ENCODE results near the gene LRIG1.

Gene LRIG1

GRCh38 chr3:66393333-66394005, 107.4 kb downstream of the LRIG1 start:
- Mint-ChIP-seq H3K4me1 (ENCODE audit: low read depth) (peaks cover 11% of the 10 kb centered on the region), H3K4me3 (no peak overlapping the region), H3K36me3 (ENCODE audit: low read depth) (peaks cover 32% of the 10 kb centered on the region), H3K9me3 (no peaks in the 10 kb centered on the region), H3K27me3 (no peaks in the 10 kb centered on the region), H3K27ac (no peak overlapping the region)
- intact Hi-C loops (cut with micrococcal nuclease): no loop called here

GRCh38 chr3:66392966-66393332, 107.9 kb downstream of the LRIG1 start:
- no peak overlapping the region for H3K4me3 Mint-ChIP-seq
- no peak overlapping the region for H3K27ac Mint-ChIP-seq
- H3K4me1 Mint-ChIP-seq (ENCODE audit: low read depth): peaks cover 6% of the 10 kb centered on the region
- H3K9me3 Mint-ChIP-seq: no peaks in the 10 kb centered on the region
- intact Hi-C loops (cut with micrococcal nuclease): no loop called here
- H3K36me3 Mint-ChIP-seq (ENCODE audit: low read depth): peaks cover 28% of the 10 kb centered on the region
- no peaks in the 10 kb centered on the region for H3K27me3 Mint-ChIP-seq

- H3K36me3 Mint-ChIP-seq (ENCODE audit: low read depth): peaks cover 28% of the 10 kb centered on the region
- intact Hi-C loops (cut with micrococcal nuclease): no loop called here
- H3K4me3 Mint-ChIP-seq: no peak overlapping the region
- no peaks in the 10 kb centered on the region for H3K27me3 Mint-ChIP-seq
- no peaks in the 10 kb centered on the region for H3K9me3 Mint-ChIP-seq
- no peak overlapping the region for H3K27ac Mint-ChIP-seq
- H3K4me1 Mint-ChIP-seq (ENCODE audit: low read depth): peaks cover 1% of the 10 kb centered on the region
Measured at GRCh38 chr3:66392512-66392911, 108.3 kb downstream of the LRIG1 start.

- Mint-ChIP-seq H3K27me3 (no peaks in the 10 kb centered on the region), H3K27ac (no peak overlapping the region)
Measured at GRCh38 chr3:66390013-66390412, 110.8 kb downstream of the LRIG1 start.

GRCh38 chr3:66386925-66387650, 113.7 kb downstream of the LRIG1 start:
- H3K9me3 Mint-ChIP-seq: no peaks in the 10 kb centered on the region
- H3K36me3 Mint-ChIP-seq (ENCODE audit: low read depth): peaks cover 47% of the 10 kb centered on the region
- no peaks in the 10 kb centered on the region for H3K27me3 Mint-ChIP-seq
- H3K4me1 Mint-ChIP-seq (ENCODE audit: low read depth): no peaks in the 10 kb centered on the region
- intact Hi-C loops (cut with micrococcal nuclease): no loop called here
- no peak overlapping the region for H3K4me3 Mint-ChIP-seq
- H3K27ac Mint-ChIP-seq: no peak overlapping the region

More at GRCh38 chr3:66390013-66390412, 110.8 kb downstream of the LRIG1 start:
- Mint-ChIP-seq H3K9me3 (no peaks in the 10 kb centered on the region), H3K4me1 (ENCODE audit: low read depth) (no peaks in the 10 kb centered on the region), H3K4me3 (no peak overlapping the region), H3K36me3 (ENCODE audit: low read depth) (peaks cover 35% of the 10 kb centered on the region)
- intact Hi-C loops (cut with micrococcal nuclease): no loop called here

- no peaks in the 10 kb centered on the region for H3K27me3 Mint-ChIP-seq
Measured at GRCh38 chr3:66386011-66386924, 114.6 kb downstream of the LRIG1 start.

GRCh38 chr3:66385066-66385465, 115.8 kb downstream of the LRIG1 start:
- H3K9me3 Mint-ChIP-seq: no peaks in the 10 kb centered on the region
- H3K36me3 Mint-ChIP-seq (ENCODE audit: low read depth): peaks cover 67% of the 10 kb centered on the region
- no peaks in the 10 kb centered on the region for H3K27me3 Mint-ChIP-seq
- intact Hi-C loops (cut with micrococcal nuclease): no loop called here
- no peaks in the 10 kb centered on the region for H3K4me1 Mint-ChIP-seq (ENCODE audit: low read depth)
- no peak overlapping the region for H3K27ac Mint-ChIP-seq
- H3K4me3 Mint-ChIP-seq: no peak overlapping the region

More at GRCh38 chr3:66386011-66386924, 114.6 kb downstream of the LRIG1 start:
- H3K9me3 Mint-ChIP-seq: no peaks in the 10 kb centered on the region
- no peak overlapping the region for H3K27ac Mint-ChIP-seq
- no peak overlapping the region for H3K4me3 Mint-ChIP-seq
- H3K4me1 Mint-ChIP-seq (ENCODE audit: low read depth): no peaks in the 10 kb centered on the region
- peaks cover 55% of the 10 kb centered on the region for H3K36me3 Mint-ChIP-seq (ENCODE audit: low read depth)
- intact Hi-C loops (cut with micrococcal nuclease): no loop called here

- Mint-ChIP-seq H3K4me1 (ENCODE audit: low read depth) (no peaks in the 10 kb centered on the region), H3K27ac (no peak overlapping the region), H3K27me3 (no peaks in the 10 kb centered on the region), H3K9me3 (no peaks in the 10 kb centered on the region), H3K4me3 (no peak overlapping the region), H3K36me3 (ENCODE audit: low read depth) (peaks cover 76% of the 10 kb centered on the region)
- intact Hi-C loops (cut with micrococcal nuclease): no loop called here
Measured at GRCh38 chr3:66383998-66384745, 116.7 kb downstream of the LRIG1 start.

- Mint-ChIP-seq H3K4me1 (ENCODE audit: low read depth) (no peaks in the 10 kb centered on the region), H3K27me3 (no peaks in the 10 kb centered on the region), H3K27ac (no peak overlapping the region), H3K36me3 (ENCODE audit: low read depth) (peaks cover 87% of the 10 kb centered on the region), H3K4me3 (no peak overlapping the region), H3K9me3 (no peaks in the 10 kb centered on the region)
- intact Hi-C loops (cut with micrococcal nuclease): no loop called here
Measured at GRCh38 chr3:66383023-66383422, 117.8 kb downstream of the LRIG1 start.

- H3K9me3 Mint-ChIP-seq: no peaks in the 10 kb centered on the region
- H3K27me3 Mint-ChIP-seq: no peaks in the 10 kb centered on the region
- no peak overlapping the region for H3K4me3 Mint-ChIP-seq
- no peaks in the 10 kb centered on the region for H3K4me1 Mint-ChIP-seq (ENCODE audit: low read depth)
- intact Hi-C loops (cut with micrococcal nuclease): no loop called here
- H3K27ac Mint-ChIP-seq: no peak overlapping the region
- peaks cover 96% of the 10 kb centered on the region for H3K36me3 Mint-ChIP-seq (ENCODE audit: low read depth)
Measured at GRCh38 chr3:66382142-66382541, 118.7 kb downstream of the LRIG1 start.

GRCh38 chr3:66381626-66382025, 119.2 kb downstream of the LRIG1 start:
- intact Hi-C loops (cut with micrococcal nuclease): no loop called here
- Mint-ChIP-seq H3K9me3 (no peaks in the 10 kb centered on the region), H3K27me3 (no peaks in the 10 kb centered on the region), H3K27ac (no peak overlapping the region), H3K4me3 (no peak overlapping the region), H3K4me1 (ENCODE audit: low read depth) (no peaks in the 10 kb centered on the region), H3K36me3 (ENCODE audit: low read depth) (peaks cover 100% of the 10 kb centered on the region)

GRCh38 chr3:66380200-66380932, 120.5 kb downstream of the LRIG1 start:
- Mint-ChIP-seq H3K27ac (no peak overlapping the region), H3K9me3 (no peaks in the 10 kb centered on the region), H3K4me3 (no peak overlapping the region), H3K4me1 (ENCODE audit: low read depth) (no peaks in the 10 kb centered on the region), H3K36me3 (ENCODE audit: low read depth) (peaks cover 98% of the 10 kb centered on the region), H3K27me3 (no peaks in the 10 kb centered on the region)
- intact Hi-C loops (cut with micrococcal nuclease): no loop called here

- Mint-ChIP-seq H3K9me3 (no peaks in the 10 kb centered on the region), H3K27ac (no peak overlapping the region), H3K4me1 (ENCODE audit: low read depth) (no peaks in the 10 kb centered on the region), H3K4me3 (no peak overlapping the region), H3K36me3 (ENCODE audit: low read depth) (peaks cover 90% of the 10 kb centered on the region), H3K27me3 (no peaks in the 10 kb centered on the region)
- intact Hi-C loops (cut with micrococcal nuclease): no loop called here
Measured at GRCh38 chr3:66379565-66379964, 121.3 kb downstream of the LRIG1 start.
